Brain microvascular endothelial cell (primary cell): Measurements from ENCODE around the gene JUP.
A peak's percentile ranks its signal among the peaks of the same experiment; 100 is the strongest.

Experiments
- DNase-seq: peaks from one replicate; pipeline ENCODE4 v3.0.0-alpha.2; 2020
- H3K27ac ChIP-seq: fragments of 250-450 bp; sonication (Bioruptor Pico); 2 replicates; pipeline ENCODE4 v1.5.1; 2020; ENCODE audit warnings: mild to moderate bottlenecking, moderate library complexity
- H3K27me3 ChIP-seq: fragments of 250-450 bp; sonication (Bioruptor Pico); replicated peaks from 2 replicates; pipeline ENCODE4 v1.5.1; 2020; ENCODE audit warnings: mild to moderate bottlenecking
- H3K36me3 ChIP-seq: fragments of 250-450 bp; sonication (Bioruptor Pico); replicated peaks from 2 replicates; pipeline ENCODE4 v1.5.1; 2020; ENCODE audit warnings: mild to moderate bottlenecking
- H3K4me3 ChIP-seq: 2 replicates; pipeline ENCODE4 v1.5.1; 2011; ENCODE audit warnings: low read depth, mild to moderate bottlenecking, control low read depth, low read length, moderate library complexity
- in situ Hi-C: cut with HindIII; loops from 2 replicates; pipeline ENCODE4 v1.10.0; 2017; ENCODE audit warnings: low sequenced_read_pairs, low pct_ligation_motif_present
- TF ChIP-seq, protein P1 (sequence below): IDR thresholded peaks from 2 replicates; pipeline ENCODE4 v1.5.1; 2011; ENCODE audit warnings: low read depth, mild to moderate bottlenecking, moderate library complexity, low read length, control low read depth, inconsistent platforms; ENCODE audit errors: missing control alignments

JUP gene

DNA sequence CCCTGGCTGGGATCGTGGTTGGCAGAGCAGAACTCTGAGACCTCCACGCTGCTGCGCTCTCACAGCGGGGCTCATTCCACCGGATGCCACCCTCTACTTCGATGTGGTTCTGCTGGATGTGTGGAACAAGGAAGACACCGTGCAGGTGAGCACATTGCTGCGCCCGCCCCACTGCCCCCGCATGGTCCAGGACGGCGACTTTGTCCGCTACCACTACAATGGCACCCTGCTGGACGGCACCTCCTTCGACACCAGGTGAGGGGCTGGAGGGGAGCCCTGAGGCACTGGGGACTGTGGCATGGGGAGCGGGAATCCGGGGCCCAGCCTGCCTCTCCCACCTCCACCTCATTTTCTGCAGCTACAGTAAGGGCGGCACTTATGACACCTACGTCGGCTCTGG, 31.5 kb upstream of the JUP start:
- no peak for DNase-seq
- in situ Hi-C loops, result no loop called here
- Histone ChIP-seq H3K36me3 (peaks cover 53% of the 10 kb centered on the region), H3K4me3 (no peak overlapping the region), H3K27ac (no peak overlapping the region), H3K27me3 (no peaks in the 10 kb centered on the region)
- TF ChIP-seq, protein P1, sequence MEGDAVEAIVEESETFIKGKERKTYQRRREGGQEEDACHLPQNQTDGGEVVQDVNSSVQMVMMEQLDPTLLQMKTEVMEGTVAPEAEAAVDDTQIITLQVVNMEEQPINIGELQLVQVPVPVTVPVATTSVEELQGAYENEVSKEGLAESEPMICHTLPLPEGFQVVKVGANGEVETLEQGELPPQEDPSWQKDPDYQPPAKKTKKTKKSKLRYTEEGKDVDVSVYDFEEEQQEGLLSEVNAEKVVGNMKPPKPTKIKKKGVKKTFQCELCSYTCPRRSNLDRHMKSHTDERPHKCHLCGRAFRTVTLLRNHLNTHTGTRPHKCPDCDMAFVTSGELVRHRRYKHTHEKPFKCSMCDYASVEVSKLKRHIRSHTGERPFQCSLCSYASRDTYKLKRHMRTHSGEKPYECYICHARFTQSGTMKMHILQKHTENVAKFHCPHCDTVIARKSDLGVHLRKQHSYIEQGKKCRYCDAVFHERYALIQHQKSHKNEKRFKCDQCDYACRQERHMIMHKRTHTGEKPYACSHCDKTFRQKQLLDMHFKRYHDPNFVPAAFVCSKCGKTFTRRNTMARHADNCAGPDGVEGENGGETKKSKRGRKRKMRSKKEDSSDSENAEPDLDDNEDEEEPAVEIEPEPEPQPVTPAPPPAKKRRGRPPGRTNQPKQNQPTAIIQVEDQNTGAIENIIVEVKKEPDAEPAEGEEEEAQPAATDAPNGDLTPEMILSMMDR, result no peak

- TF ChIP-seq, protein P1, result no peak
- Histone ChIP-seq H3K27me3 (no peaks in the 10 kb centered on the region), H3K36me3 (peaks cover 43% of the 10 kb centered on the region), H3K4me3 (no peak overlapping the region), H3K27ac (no peak overlapping the region)
- in situ Hi-C loops, result no loop called here
- DNase-seq, result no peak
These were observed 30.3 kb upstream of the JUP start for GRCh38 chr17:41816637-41817320.

- Histone ChIP-seq H3K36me3 (peaks cover 19% of the 10 kb centered on the region), H3K4me3 (peak overlapping the region; percentile 85), H3K27ac (peak overlapping the region; percentile 63), H3K27me3 (no peaks in the 10 kb centered on the region)
- no peak for DNase-seq
- in situ Hi-C loops, result no loop called here
- TF ChIP-seq, protein P1, result no peak
These were observed 27.7 kb upstream of the JUP start for GRCh38 chr17:41814195-41814594.

DNA sequence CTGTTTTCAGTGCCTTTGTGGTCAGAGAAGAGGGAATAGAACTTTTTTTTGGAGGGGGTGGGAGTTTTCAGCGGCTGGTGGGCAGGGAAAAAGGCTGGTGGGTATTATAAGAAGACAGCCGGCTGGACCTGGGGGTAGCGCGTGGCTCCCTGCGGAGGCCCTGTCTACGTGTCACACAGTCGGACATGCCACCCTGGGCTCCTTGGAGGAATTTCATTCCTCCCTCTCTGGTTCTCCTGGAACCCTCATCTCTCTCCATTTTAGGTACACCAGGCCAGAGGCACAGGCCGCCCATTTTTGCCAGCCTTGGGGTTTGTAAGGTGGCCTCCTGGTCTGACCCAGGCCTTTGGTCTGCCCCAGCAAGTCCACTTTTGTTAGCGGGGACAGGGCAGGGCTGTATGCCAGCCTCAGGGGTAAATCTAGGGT, 27.2 kb upstream of the JUP start:
- Histone ChIP-seq H3K27ac (peak overlapping the region; percentile 63), H3K27me3 (no peaks in the 10 kb centered on the region), H3K4me3 (peak overlapping the region; percentile 85), H3K36me3 (peaks cover 16% of the 10 kb centered on the region)
- no peak for DNase-seq
- in situ Hi-C loops, result no loop called here
- TF ChIP-seq, protein P1, result no peak

DNA sequence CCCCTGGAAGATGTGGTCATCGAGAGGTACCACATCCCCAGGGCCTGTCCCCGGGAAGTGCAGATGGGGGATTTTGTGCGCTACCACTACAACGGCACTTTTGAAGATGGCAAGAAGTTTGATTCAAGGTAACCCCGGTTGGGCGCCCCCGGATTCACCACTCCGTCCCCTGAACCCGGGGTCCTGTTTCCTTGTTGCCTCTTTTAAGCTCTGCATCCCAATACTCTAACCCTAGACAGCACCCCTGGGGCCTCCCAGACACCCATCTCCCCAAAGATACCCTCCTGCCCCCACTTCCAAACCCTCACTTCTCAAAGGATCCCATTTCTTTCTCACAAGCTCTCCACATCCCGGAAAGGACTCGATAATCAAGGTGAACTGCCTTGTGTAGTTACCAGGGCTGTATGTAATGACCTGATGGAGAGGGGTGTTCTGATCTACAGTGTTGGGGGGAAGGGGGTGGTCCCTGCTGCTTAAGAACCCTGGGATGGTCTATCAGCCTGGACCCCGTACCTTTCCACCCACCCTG, 26.7 kb upstream of the JUP start:
- Histone ChIP-seq H3K27me3 (no peaks in the 10 kb centered on the region), H3K4me3 (peak overlapping the region; percentile 85), H3K36me3 (peaks cover 12% of the 10 kb centered on the region), H3K27ac (peak overlapping the region; percentile 63)
- TF ChIP-seq, protein P1, result no peak
- DNase-seq, result no peak
- in situ Hi-C loops, result no loop called here
